Left colon (tissue), 2 donors: ENCODE results near the gene TAAR6. TPM values are rescaled to one million over a fixed set of nuclear protein-coding genes. Genes with fewer than 3 reads are reported as not detected.
"Not testable (repeated sequence)": the region's sequence is repeated elsewhere in the genome, so short reads cannot be mapped to it uniquely, and the experiment has no call there.

ENCODE experiments used
- ATAC-seq: fragments of 200-7000 bp; cut with Tn5 transposase; one replicate; pipeline ENCODE4 v1.9.1; 2020; ENCODE audit warnings: mild to moderate bottlenecking, moderate library complexity
- DNase-seq, 2 donors: peaks; one replicate each; pipeline ENCODE4 v3.0.0-alpha.2; 2020
- intact Hi-C, 2 donors: fragments of 100-400 bp; cut with DNase I in 1 of 2; cut with micrococcal nuclease in 1 of 2; formaldehyde crosslinking; loops; one replicate each; pipeline versions ENCODE4 v1.11.2 to v1.14.0; 2022; cut with DNase I, micrococcal nuclease
- long read RNA-seq: library from polyadenylated mRNA; unstranded; transcript quantifications from one replicate; pipeline ENCODE4 v2.0.0, GENCODE V29; 2021
- total RNA-seq, 2 donors: library from RNA; stranded (reverse); fragmentation: NEBNext Ultra II Directional; extraction: Animal tissue kit (Norgen Biotek cat#: 25700); gene quantifications; one replicate each; pipeline ENCODE4 v1.2.1, GENCODE V29; 2021
- donor health status: DM: no; HTN: no; CAD: no.
- donor health status: DM: yes; HTN: yes; CAD: no.

The TAAR6 gene, protein sequence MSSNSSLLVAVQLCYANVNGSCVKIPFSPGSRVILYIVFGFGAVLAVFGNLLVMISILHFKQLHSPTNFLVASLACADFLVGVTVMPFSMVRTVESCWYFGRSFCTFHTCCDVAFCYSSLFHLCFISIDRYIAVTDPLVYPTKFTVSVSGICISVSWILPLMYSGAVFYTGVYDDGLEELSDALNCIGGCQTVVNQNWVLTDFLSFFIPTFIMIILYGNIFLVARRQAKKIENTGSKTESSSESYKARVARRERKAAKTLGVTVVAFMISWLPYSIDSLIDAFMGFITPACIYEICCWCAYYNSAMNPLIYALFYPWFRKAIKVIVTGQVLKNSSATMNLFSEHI
- not detected for total RNA-seq
- long read RNA-seq, result 0 reads

DNA sequence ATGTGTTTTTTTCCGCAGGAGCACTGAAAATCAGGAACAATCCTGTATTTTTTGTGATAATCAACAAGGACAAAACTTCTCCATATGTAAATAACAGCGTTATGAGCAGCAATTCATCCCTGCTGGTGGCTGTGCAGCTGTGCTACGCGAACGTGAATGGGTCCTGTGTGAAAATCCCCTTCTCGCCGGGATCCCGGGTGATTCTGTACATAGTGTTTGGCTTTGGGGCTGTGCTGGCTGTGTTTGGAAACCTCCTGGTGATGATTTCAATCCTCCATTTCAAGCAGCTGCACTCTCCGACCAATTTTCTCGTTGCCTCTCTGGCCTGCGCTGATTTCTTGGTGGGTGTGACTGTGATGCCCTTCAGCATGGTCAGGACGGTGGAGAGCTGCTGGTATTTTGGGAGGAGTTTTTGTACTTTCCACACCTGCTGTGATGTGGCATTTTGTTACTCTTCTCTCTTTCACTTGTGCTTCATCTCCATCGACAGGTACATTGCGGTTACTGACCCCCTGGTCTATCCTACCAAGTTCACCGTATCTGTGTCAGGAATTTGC, at the start of gene TAAR6:
Gene TAAR6 (plus strand): TSS at position 102 of the 557 bp plus-strand sequence. CDS start 0 bp downstream, at position 102.
- intact Hi-C loops, result no loop called here
- DNase-seq (no peak), ATAC-seq (no peak)

GRCh38 chr6:132520953-132521352, 49.2 kb upstream of the TAAR6 start:
- intact Hi-C loops, result no loop called here
- ATAC-seq, result no peak
- DNase-seq, result no peak

GRCh38 chr6:132524646-132525045, 45.5 kb upstream of the TAAR6 start:
- intact Hi-C loops, result no loop called here
- ATAC-seq, result no peak
- no peak for DNase-seq

- intact Hi-C loops, result no loop called here
- DNase-seq (no peak), ATAC-seq (no peak)
These were observed 44.3 kb upstream of the TAAR6 start for GRCh38 chr6:132525866-132526265.

GRCh38 chr6:132526461-132526860, 43.7 kb upstream of the TAAR6 start:
- DNase-seq (no peak), ATAC-seq (no peak)
- intact Hi-C loops, result no loop called here

GRCh38 chr6:132527791-132528190, 42.3 kb upstream of the TAAR6 start:
- ATAC-seq, result peak; percentile 58
- intact Hi-C loops, result no loop called here
- DNase-seq, result no peak

- intact Hi-C loops, result no loop called here
- peak; percentile 79 for ATAC-seq
- peak; percentile 39 to 47 for DNase-seq
These were observed 39.7 kb upstream of the TAAR6 start for GRCh38 chr6:132530293-132530974.

DNA sequence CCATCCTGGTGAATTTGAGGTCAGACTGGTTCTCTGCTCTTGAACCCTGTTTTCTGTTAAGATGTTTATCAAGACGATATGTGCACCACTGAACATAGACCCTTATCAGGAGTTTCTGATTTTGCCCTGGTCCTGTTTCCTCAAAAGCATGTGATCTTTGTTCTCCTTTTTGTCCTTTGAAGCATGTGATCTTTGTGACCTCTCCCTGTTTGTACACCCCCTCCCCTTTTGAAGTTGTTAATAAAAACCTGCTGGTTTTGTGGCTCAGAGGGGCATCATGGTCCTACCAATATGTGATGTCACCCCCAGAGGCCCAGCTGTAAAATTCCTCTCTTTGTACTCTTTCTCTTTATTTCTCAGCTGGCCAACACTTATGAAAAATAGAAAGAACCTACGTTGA, 35.6 kb upstream of the TAAR6 start:
- DNase-seq, intact Hi-C loops, ATAC-seq: not testable (repeated sequence)

DNA sequence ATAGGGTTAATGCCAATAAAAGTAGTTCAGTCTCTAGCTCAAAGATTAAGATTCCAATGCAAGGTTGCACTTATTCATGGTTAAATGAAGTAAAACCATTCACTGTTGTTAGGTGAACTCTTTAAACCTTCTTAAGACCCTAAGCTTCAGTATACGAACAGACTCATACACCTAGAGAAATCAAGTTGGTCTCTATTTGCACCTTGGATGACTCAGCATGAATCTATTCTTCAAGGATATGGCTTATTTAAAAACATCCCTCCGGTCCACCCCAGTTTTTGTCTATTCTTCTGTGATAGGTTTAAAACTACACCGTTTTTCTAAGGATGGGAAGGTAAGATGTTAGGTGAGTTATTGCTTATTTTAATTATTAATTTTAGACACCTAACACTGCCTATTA, 33.0 kb upstream of the TAAR6 start:
- intact Hi-C loops, result no loop called here

DNA sequence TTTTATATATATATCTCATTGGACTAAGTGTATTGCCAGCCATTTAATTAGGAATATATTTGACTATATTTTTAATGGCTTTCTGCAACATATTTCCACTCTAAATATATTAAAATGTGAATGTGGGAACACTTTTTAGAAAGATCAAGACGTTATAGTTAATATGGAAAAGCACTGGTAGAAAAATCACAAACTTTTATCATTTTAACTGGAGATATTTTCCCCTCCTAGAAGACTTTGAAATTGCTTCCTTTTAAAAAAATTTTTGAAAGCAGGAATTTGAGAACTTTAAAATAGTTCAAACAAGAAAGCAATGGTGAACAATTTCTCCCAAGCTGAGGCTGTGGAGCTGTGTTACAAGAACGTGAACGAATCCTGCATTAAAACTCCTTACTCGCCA, 32.1 kb upstream of the TAAR6 start, which contains the start of gene TAAR9:
Gene TAAR9 (plus strand): TSS at position 301 of the 400 bp plus-strand sequence. CDS start 13 bp downstream, at position 314.
- intact Hi-C loops, result no loop called here

More for the DNA sequence above, 33.0 kb upstream of the TAAR6 start:
- DNase-seq (no peak), ATAC-seq (no peak)

DNA sequence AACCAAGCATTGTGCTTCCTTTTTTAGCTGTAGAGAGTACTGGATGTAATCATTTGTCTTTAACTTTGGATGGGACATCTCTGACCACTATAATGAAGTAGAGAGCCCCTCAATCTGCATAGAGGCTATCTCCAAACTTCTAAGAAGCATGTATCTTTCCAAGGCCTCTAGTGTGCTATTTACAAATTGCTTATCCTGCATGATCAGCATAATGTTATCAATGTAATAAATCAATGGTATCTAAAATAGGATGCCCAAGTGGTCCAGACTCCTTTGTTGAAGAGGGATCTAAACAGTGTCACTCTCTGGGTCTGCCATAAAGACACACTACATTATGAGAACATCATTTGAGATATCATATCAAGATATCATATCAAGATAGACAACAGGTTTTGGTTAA, 25.3 kb upstream of the TAAR6 start:
- intact Hi-C loops, result no loop called here
- ATAC-seq, result no peak

More for the DNA sequence above, 32.1 kb upstream of the TAAR6 start, which contains the start of gene TAAR9:
- no peak for ATAC-seq
- DNase-seq, result no peak

DNA sequence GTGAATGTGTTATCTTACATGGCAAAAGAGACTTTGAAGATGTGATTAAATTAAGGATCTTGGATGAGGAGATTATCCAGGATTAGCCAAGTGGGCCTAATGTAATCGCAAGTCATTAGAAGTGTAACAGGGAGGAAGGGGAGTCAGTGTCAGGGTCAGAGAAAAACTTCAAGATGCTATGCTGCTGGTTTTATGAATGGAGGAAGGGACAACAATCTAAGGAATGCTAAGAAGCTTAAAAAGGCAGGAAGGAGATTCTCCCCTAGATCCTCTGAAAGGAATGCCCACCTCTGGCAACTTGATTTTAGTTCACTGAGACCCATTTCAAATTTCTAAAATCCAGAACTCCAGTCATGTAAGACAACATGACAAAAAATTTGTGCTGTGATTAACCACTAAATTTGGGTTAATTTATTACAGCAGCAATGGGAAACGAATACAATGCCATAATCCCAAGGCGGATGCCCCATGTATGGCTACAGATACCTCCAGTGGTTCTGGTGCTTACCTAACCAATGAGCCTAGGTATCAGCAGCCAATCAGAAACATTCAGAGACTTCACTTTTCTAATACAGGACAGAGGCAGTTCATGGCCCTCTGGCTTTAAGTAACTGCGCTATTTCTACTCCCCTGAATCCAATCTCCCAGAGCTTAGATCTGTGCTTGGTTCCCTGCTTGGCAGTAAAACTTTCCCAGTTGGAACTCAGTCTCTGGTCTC, 21.2 kb upstream of the TAAR6 start:
- intact Hi-C loops, result no loop called here
- no peak for DNase-seq
- no peak for ATAC-seq

More for the DNA sequence above, 25.3 kb upstream of the TAAR6 start:
- DNase-seq, result no peak

GRCh38 chr6:132551214-132551613, 18.9 kb upstream of the TAAR6 start:
- intact Hi-C loops, result no loop called here
- no peak for DNase-seq
- no peak for ATAC-seq

DNA sequence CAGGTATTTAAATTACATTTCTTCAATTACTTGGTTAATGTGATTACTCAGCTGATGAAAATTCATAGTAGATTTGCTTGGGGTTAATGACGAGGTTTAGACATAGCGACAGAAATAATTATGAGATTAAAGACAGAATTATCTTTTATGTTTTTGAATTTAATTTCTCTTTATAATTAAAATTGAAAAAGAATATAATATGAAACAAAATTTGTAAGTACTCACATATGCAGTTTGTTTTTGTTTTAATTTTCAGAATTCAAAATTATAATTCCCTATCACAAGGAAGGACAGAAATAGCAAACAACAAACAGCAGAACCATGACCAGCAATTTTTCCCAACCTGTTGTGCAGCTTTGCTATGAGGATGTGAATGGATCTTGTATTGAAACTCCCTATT, 17.8 kb upstream of the TAAR6 start, which contains the start of gene TAAR8:
Gene TAAR8 (plus strand): TSS at position 301 of the 400 bp plus-strand sequence. CDS start 21 bp downstream, at position 322.
- intact Hi-C loops, result no loop called here
- ATAC-seq (no peak), DNase-seq (no peak)

DNA sequence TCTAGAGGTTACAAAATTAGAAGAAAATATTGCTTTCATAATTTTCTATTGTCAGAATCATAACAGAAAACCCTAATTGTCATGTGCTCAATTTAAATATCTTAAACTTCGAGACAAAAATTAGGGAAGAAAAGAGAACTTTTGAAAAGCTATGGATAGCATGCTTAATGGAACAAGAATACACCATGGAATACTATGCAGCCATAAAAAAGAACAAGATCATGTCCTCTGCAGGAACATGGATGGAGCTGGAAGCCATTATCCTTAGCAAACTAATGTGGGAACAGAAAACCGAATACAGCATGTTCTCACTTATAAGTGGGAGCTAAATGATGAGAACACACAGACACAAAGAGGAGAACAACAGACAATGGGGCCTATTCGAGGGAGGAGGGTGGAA, 10.0 kb upstream of the TAAR6 start:
- ATAC-seq, DNase-seq, intact Hi-C loops: not testable (repeated sequence)

- DNase-seq, result no peak
- intact Hi-C loops, result no loop called here
- ATAC-seq, result no peak
These were observed 3.7 kb upstream of the TAAR6 start for GRCh38 chr6:132566404-132566803.

GRCh38 chr6:132567566-132567965, 2.6 kb upstream of the TAAR6 start:
- ATAC-seq, result no peak
- no peak for DNase-seq
- intact Hi-C loops, result no loop called here

DNA sequence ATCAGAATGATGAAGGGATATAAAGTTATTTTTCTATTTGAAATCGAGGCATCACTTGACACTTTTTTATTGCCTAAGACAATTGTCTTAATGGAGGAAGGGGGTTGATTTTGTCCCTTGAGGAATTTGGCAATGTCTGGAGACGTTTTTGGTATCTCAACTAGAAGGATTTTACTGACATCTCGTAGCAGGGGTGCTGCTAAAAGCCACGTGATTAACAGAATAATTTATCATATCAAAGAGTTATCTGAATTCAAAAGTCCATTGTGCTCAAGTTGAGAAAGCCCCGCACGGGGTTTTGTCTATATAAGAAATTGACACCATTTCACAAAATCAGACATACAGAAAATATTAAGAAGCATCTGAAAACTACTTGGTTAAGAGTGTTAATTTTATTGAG, 1.5 kb upstream of the TAAR6 start:
- DNase-seq, result no peak
- no peak for ATAC-seq
- intact Hi-C loops, result no loop called here

DNA sequence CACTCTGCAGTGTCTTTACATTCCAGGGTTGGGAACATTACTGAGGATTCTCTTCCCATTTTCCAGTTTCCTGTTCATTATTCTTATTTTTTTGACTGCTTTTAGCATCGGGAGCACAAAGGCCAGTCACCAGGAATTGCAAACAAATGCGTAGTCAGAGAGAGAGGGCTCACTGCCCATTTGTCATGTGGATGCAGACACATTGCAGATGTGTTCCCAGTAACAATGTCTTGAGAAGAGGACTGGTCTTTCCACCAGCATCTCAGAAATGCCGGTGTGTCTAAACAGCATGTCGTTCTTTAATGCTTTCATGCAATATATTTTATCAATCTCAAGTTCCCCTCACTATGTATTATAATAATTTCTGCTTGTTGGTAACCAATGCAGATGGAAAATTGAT, 952 bp upstream of the TAAR6 start:
- no peak for ATAC-seq
- no peak for DNase-seq
- intact Hi-C loops, result no loop called here
